ENCODE results near the gene TUT7.

DNA sequence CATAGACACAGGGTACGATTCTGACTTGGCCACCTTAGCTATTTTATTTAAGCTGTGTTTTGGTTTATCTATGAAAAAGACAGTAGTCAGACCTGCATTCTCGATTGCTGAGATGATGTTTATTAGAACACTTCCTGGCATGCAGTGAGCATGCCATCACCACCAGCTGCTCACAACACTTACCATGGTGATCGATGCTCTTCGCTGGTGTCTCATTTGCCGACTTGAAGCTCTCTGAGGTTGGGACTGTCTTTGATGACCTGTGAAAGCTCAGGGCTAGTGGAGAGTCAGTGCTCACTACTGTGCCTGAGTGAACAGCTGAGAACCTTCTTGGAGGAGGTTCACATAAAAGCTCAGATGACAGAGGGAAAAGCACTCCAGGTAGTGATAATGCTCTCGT is 90.3 kb downstream of the TUT7 start:
- TF ChIP-seq POLR2A (IDR thresholded peaks at IDR 0.05) (no peak), EP300 (IDR thresholded peaks at IDR 0.05) (no peak)
- TF ChIP-seq, protein P1, sequence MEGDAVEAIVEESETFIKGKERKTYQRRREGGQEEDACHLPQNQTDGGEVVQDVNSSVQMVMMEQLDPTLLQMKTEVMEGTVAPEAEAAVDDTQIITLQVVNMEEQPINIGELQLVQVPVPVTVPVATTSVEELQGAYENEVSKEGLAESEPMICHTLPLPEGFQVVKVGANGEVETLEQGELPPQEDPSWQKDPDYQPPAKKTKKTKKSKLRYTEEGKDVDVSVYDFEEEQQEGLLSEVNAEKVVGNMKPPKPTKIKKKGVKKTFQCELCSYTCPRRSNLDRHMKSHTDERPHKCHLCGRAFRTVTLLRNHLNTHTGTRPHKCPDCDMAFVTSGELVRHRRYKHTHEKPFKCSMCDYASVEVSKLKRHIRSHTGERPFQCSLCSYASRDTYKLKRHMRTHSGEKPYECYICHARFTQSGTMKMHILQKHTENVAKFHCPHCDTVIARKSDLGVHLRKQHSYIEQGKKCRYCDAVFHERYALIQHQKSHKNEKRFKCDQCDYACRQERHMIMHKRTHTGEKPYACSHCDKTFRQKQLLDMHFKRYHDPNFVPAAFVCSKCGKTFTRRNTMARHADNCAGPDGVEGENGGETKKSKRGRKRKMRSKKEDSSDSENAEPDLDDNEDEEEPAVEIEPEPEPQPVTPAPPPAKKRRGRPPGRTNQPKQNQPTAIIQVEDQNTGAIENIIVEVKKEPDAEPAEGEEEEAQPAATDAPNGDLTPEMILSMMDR (IDR thresholded peaks at IDR 0.05) = no peak
